Mesothelial cell of epicardium (in vitro differentiated cells): Measurements from ENCODE around the gene AMN. TPM values are rescaled to one million over a fixed set of nuclear protein-coding genes. Genes with fewer than 3 reads are reported as not detected.
A peak's percentile ranks its signal among the peaks of the same experiment; 100 is the strongest.

Source experiments
- DNase-seq, 2 experiments: peaks; one replicate each; pipeline ENCODE4 v3.0.0; 2021; ENCODE audit warnings: low spot score in 2 of 2; ENCODE audit not compliant: unreplicated experiment in 2 of 2
- H3K27ac Mint-ChIP-seq: 2 replicates; pipeline ENCODE4 v1.8.0; 2021; ENCODE audit warnings: mixed read lengths
- H3K27me3 Mint-ChIP-seq: 2 replicates; pipeline ENCODE4 v1.8.0; 2021; ENCODE audit warnings: low read depth, mixed read lengths
- H3K36me3 Mint-ChIP-seq: 2 replicates; pipeline ENCODE4 v1.8.0; 2021; ENCODE audit warnings: mixed read lengths
- H3K4me1 Mint-ChIP-seq: 2 replicates; pipeline ENCODE4 v1.8.0; 2021; ENCODE audit warnings: mixed read lengths
- H3K4me3 Mint-ChIP-seq: 2 replicates; pipeline ENCODE4 v1.8.0; 2021; ENCODE audit warnings: mild to moderate bottlenecking, moderate library complexity, mixed read lengths
- H3K9me3 Mint-ChIP-seq: 2 replicates; pipeline ENCODE4 v1.8.0; 2021; ENCODE audit warnings: mixed read lengths
- total RNA-seq: library from RNA; stranded (reverse); gene quantifications from 3 replicates; pipeline ENCODE4 v1.2.1, GENCODE V29; 2021
- TF ChIP-seq, protein P1 (sequence below): fragments of 200-600 bp; sonication (generic); IDR thresholded peaks from one replicate; pipeline ENCODE4 v1.5.0; 2021; ENCODE audit warnings: antibody characterized with exemption; ENCODE audit not compliant: unreplicated experiment

The AMN gene
- total RNA-seq, 1 donor from 2014 or later, result 2.5 TPM

DNA sequence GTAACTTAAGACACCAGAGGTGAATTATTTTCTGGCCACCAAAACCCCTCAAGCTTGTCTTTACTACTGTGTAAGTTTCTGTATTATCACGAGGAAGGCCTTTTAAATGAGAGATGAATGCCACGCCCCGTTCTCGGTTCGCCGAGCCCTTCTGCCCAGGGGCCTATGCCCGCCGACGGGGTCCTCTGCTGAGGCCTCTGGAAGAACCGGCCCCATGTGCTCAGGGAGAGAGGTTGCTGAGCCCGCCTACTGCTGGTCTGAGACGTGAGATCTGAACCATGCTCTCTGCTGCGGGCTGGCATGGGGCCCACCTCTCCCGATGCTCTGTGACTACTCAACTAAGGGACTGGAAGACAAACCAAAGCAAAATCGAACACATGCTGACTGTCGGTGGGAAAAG, 21.0 kb downstream of the AMN start:
- DNase-seq, result no peak
- Mint-ChIP-seq H3K36me3 (peaks cover 35% of the 10 kb centered on the region), H3K4me3 (no peak overlapping the region), H3K4me1 (no peaks in the 10 kb centered on the region), H3K9me3 (no peaks in the 10 kb centered on the region), H3K27me3 (no peaks in the 10 kb centered on the region), H3K27ac (no peak overlapping the region)
- TF ChIP-seq, protein P1, sequence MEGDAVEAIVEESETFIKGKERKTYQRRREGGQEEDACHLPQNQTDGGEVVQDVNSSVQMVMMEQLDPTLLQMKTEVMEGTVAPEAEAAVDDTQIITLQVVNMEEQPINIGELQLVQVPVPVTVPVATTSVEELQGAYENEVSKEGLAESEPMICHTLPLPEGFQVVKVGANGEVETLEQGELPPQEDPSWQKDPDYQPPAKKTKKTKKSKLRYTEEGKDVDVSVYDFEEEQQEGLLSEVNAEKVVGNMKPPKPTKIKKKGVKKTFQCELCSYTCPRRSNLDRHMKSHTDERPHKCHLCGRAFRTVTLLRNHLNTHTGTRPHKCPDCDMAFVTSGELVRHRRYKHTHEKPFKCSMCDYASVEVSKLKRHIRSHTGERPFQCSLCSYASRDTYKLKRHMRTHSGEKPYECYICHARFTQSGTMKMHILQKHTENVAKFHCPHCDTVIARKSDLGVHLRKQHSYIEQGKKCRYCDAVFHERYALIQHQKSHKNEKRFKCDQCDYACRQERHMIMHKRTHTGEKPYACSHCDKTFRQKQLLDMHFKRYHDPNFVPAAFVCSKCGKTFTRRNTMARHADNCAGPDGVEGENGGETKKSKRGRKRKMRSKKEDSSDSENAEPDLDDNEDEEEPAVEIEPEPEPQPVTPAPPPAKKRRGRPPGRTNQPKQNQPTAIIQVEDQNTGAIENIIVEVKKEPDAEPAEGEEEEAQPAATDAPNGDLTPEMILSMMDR, result no peak

DNA sequence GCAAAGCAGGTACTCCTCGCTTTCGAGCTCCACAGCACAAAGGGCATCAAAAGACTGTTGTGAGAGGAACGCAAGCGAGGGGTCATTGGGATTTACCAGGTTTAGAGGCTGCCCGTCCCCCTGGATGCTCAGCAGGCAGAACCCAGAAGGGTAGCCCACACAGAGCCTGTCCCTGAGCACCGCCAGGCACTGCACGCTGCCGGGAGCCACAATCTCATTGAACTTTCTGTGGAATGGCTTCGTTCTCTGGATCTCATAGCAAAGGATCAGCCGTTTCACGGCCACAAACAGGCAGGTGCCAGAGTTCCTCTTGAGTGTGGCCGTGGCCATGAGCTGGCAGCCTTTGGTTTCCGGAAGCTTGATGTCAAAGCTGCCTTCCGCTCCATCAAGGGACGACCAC, 21.5 kb downstream of the AMN start:
- Mint-ChIP-seq H3K9me3 (no peaks in the 10 kb centered on the region), H3K36me3 (peaks cover 35% of the 10 kb centered on the region), H3K27ac (no peak overlapping the region), H3K4me1 (no peaks in the 10 kb centered on the region), H3K27me3 (no peaks in the 10 kb centered on the region), H3K4me3 (no peak overlapping the region)
- TF ChIP-seq, protein P1, result no peak
- no peak for DNase-seq

DNA sequence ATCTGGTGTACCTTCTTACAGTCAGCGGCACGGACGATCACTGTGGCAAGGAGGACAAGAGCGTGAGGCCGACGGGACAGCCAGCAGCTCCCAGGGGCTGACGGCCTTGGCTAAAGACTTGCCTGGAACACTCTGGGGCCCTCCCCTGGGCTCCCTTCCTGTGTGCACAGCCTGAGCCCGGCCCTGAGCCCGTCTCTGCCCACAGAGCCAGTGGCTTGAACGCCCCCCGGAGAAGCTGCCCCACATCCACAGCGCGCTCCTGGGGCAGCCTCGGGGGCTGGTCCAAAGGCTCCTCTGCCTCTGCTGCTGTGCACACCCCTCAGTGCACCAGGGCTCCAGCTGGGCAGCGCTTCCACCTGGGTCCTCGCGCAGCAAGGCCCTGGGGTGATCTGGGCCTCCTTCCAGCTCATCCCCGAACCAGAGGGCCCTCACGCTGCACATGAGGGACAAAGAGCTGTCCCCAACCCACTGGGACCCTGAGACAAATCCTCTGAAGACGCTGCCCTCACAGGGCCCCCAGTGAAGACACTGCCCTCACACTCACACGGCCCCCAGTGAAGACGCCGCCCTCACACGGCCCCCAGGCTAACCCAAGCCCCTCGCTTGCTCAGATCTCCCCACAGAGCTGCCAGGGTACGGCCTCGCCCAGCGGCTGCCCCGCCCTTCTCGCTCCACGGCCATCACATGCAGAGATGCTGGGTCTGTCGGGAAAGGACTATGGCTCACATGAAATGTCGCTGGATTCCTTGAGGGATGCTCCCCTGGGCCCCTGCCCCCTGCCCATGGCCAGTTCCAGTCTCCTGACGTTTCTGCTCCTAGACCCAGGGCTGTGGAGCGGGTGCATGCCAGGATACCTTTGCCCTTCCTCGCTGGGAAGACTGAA, 22.2 kb downstream of the AMN start:
- H3K27me3 Mint-ChIP-seq, result no peaks in the 10 kb centered on the region
- H3K9me3 Mint-ChIP-seq, result no peaks in the 10 kb centered on the region
- no peaks in the 10 kb centered on the region for H3K4me1 Mint-ChIP-seq
- H3K4me3 Mint-ChIP-seq, result no peak overlapping the region
- H3K27ac Mint-ChIP-seq, result no peak overlapping the region
- peaks cover 35% of the 10 kb centered on the region for H3K36me3 Mint-ChIP-seq
- no peak for DNase-seq
- TF ChIP-seq, protein P1, result no peak

DNA sequence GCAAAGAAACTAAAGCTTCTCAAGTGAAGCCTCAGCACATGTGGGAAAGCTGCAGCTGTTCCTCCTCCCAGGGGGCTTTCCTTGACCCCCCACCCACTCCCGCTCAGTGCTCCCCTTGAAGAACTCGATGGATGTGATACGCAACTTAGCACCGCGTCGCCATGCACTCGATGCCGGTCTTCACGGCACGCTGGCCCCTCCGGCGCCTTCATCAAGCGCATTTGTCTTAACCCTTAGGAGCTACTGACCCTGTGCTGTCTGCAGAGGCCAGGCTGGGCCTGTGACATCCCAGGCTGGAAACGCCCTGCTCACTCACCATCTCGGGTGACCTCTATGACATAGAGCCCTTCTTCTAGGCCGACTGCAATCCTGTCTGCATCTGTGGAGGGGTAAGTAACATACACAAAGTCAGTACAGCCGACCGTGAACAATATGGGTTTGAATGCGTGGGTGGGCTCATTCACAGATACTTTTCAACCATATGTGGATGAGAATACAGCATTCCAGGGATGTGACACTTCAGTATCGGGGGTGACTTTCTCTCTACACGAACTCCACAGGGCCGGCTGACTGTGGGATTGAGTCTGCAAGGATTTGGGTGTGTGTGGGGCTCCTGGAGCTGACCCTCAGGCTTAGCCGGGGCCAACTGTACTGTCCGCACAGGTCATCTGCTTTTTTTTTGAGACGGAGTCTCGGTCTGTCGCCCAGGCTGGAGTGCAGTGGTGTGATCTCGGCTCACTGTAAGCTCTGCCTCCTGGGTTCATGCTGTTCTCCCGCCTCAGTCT, 23.1 kb downstream of the AMN start:
- H3K36me3 Mint-ChIP-seq, result peaks cover 31% of the 10 kb centered on the region
- TF ChIP-seq, protein P1, result no peak
- H3K27me3 Mint-ChIP-seq, result no peaks in the 10 kb centered on the region
- DNase-seq, result no peak
- H3K4me1 Mint-ChIP-seq, result no peaks in the 10 kb centered on the region
- no peaks in the 10 kb centered on the region for H3K9me3 Mint-ChIP-seq
- H3K27ac Mint-ChIP-seq, result no peak overlapping the region
- H3K4me3 Mint-ChIP-seq, result no peak overlapping the region

DNA sequence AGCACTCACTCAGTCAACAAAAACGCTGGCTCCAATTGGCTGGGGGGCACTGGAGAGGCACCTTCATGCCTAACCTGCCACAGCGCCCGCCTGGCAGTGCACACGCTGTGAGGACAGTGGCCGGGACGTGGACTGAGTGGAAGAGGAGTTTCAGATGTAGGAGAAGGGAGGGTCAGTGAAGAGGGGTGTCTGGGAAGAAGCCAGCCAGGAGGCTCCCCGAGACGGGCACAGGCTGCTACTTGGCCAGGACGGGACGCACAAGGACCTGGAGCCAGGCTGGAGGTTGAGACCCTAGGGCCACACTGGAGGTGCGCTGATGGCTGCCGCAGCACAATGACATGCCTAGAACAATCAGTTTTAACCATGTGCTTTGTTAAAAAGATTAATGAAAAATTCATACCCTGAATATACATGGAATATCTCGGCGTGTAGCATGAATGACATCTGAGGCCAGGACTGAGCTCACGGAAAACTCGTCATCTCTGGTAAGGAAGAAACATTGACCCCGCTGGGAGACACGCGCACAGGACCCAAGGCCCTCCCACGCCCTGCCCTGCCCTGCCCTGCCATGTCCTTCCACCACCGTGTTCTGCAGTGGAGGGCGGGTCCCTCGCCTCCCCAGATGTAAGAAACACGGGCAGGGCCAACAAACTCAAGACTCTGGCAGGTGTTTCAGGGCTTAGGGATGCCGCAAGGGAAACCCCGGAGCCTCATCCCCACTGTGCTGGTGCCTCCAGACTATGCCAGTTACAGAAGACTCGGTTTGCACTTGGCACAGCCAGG, 25.0 kb downstream of the AMN start:
- peaks cover 37% of the 10 kb centered on the region for H3K36me3 Mint-ChIP-seq
- no peaks in the 10 kb centered on the region for H3K27me3 Mint-ChIP-seq
- no peaks in the 10 kb centered on the region for H3K4me1 Mint-ChIP-seq
- H3K9me3 Mint-ChIP-seq, result no peaks in the 10 kb centered on the region
- H3K4me3 Mint-ChIP-seq, result no peak overlapping the region
- TF ChIP-seq, protein P1, result no peak
- DNase-seq, result no peak
- H3K27ac Mint-ChIP-seq, result peak overlapping the region; percentile 56
